ENCODE results near the gene GPR15. TPM values are rescaled to one million over a fixed set of nuclear protein-coding genes. Genes with fewer than 3 reads are reported as not detected.

GPR15 gene
- total RNA-seq, 2 donors from 2014 or later: not detected

DNA sequence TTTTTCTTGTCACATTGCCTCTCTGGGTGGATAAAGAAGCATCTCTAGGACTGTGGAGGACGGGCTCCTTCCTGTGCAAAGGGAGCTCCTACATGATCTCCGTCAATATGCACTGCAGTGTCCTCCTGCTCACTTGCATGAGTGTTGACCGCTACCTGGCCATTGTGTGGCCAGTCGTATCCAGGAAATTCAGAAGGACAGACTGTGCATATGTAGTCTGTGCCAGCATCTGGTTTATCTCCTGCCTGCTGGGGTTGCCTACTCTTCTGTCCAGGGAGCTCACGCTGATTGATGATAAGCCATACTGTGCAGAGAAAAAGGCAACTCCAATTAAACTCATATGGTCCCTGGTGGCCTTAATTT lies 478 bp downstream of the GPR15 start:
- Histone ChIP-seq H3K4me1 (no peaks in the 10 kb centered on the region), H3K4me3 (no peak overlapping the region), H3K27ac (no peak overlapping the region), H3K9me3 (no peaks in the 10 kb centered on the region), H3K27me3 (no peaks in the 10 kb centered on the region), H3K36me3 (no peaks in the 10 kb centered on the region)
- DNase-seq (ENCODE audit: low spot score): no peak
- TF ChIP-seq, protein P1, sequence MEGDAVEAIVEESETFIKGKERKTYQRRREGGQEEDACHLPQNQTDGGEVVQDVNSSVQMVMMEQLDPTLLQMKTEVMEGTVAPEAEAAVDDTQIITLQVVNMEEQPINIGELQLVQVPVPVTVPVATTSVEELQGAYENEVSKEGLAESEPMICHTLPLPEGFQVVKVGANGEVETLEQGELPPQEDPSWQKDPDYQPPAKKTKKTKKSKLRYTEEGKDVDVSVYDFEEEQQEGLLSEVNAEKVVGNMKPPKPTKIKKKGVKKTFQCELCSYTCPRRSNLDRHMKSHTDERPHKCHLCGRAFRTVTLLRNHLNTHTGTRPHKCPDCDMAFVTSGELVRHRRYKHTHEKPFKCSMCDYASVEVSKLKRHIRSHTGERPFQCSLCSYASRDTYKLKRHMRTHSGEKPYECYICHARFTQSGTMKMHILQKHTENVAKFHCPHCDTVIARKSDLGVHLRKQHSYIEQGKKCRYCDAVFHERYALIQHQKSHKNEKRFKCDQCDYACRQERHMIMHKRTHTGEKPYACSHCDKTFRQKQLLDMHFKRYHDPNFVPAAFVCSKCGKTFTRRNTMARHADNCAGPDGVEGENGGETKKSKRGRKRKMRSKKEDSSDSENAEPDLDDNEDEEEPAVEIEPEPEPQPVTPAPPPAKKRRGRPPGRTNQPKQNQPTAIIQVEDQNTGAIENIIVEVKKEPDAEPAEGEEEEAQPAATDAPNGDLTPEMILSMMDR (IDR thresholded peaks at IDR 0.05): no peak

DNA sequence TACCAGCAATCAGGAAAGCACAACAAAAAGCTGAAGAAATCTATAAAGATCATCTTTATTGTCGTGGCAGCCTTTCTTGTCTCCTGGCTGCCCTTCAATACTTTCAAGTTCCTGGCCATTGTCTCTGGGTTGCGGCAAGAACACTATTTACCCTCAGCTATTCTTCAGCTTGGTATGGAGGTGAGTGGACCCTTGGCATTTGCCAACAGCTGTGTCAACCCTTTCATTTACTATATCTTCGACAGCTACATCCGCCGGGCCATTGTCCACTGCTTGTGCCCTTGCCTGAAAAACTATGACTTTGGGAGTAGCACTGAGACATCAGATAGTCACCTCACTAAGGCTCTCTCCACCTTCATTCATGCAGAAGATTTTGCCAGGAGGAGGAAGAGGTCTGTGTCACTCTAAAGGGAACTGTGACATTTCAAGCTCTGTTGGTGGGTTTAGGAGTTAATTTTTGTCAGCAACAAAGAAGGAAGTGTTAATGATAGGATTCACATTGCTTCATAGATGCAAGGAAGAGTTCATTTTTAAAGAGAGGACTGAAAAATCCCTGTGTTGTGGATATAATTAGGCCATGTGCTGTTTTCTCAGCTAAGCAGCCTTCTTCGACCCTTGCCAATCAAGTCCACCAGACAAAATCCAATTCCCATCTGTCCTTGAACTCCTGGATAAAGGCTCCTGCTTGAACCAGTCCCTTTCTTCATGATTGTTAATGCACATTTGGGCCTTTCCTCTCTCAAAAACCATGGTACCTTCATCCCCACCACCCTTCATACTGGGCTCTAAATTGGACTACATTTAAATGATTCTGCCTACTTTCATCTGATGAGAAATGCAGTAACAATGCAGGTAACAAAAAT lies 1.2 kb downstream of the GPR15 start:
- no peak for DNase-seq (ENCODE audit: low spot score)
- H3K9me3 ChIP-seq: no peaks in the 10 kb centered on the region
- no peaks in the 10 kb centered on the region for H3K27me3 ChIP-seq
- TF ChIP-seq, protein P1 (IDR thresholded peaks at IDR 0.05): no peak
- no peak overlapping the region for H3K4me3 ChIP-seq
- no peak overlapping the region for H3K27ac ChIP-seq
- no peaks in the 10 kb centered on the region for H3K36me3 ChIP-seq
- no peaks in the 10 kb centered on the region for H3K4me1 ChIP-seq

DNA sequence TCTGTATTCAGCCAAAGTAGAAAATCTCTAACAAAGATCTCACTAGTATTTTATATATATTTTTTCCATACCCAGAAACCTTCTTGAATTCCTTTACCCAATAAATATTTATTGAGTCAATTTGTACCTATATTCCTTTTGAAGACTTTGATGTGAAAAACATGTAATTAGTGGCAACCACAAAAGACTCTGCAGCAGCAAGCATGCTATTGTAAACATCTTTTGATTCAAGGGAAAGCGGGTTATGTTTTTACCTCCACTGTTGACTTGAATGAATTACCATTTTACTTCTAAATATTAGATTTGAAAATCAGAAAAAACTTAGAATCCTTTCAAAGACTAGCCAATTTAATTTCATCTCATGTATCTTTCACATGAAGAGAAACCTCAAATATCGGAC lies 2.4 kb downstream of the GPR15 start:
- DNase-seq (ENCODE audit: low spot score): no peak
- Histone ChIP-seq H3K36me3 (no peaks in the 10 kb centered on the region), H3K4me3 (no peak overlapping the region), H3K27me3 (no peaks in the 10 kb centered on the region), H3K27ac (no peak overlapping the region), H3K4me1 (no peaks in the 10 kb centered on the region), H3K9me3 (no peaks in the 10 kb centered on the region)
- TF ChIP-seq, protein P1 (IDR thresholded peaks at IDR 0.05): no peak

DNA sequence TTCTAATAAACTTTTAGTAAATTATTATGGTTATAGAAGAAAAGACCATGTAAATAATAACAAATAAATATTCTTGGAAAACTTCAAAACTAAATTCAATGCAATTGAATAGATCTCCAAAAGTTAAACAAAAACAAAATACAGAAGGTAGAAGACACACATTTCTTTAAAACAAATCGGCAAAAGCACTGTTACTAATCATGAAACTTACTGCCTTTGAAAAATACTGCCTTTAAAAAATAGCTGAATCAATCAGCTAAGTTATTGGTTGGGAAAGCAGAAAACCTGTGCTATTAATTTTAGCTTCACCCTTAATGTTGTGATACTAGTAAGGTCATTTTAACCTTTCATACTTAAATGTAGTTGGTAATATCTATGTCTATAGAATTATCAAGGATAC lies 3.0 kb downstream of the GPR15 start:
- DNase-seq (ENCODE audit: low spot score): no peak
- Histone ChIP-seq H3K9me3 (no peaks in the 10 kb centered on the region), H3K4me1 (no peaks in the 10 kb centered on the region), H3K27ac (no peak overlapping the region), H3K36me3 (no peaks in the 10 kb centered on the region), H3K4me3 (no peak overlapping the region), H3K27me3 (no peaks in the 10 kb centered on the region)
- TF ChIP-seq, protein P1 (IDR thresholded peaks at IDR 0.05): no peak

DNA sequence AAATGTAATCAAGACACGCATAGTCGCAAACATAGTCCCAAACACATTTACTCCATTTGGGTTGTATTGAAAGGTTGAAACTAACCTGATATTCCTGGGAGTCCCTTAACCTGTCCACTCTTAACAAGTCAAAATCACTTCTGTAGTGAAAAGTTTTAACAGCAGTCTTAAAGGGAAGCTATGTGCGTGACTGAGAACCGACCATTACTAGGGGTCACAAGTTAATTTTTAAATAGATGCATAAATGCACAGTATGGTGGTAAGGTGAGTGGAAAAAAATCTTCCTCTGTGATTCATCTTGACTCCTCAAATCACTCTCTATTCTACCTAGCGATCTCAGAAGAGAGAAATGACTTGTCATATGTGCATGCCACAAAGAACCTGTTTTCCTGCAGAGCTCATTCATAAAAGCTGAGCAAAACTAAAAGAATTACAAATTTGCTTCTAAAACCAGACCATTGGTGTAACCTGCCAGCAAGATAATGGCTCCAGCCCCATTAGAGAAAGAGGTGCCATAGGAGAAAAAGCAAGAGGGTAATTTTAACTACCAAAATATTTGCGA lies 4.8 kb downstream of the GPR15 start:
- Histone ChIP-seq H3K4me1 (no peaks in the 10 kb centered on the region), H3K4me3 (no peak overlapping the region), H3K36me3 (no peaks in the 10 kb centered on the region), H3K27me3 (no peaks in the 10 kb centered on the region), H3K9me3 (no peaks in the 10 kb centered on the region), H3K27ac (no peak overlapping the region)
- TF ChIP-seq, protein P1 (IDR thresholded peaks at IDR 0.05): no peak
- DNase-seq (ENCODE audit: low spot score): no peak
